HepG2 (cell line): Measurements from ENCODE around the gene FLT3LG.

ENCODE experiments used
- DDIT3 ChIP-seq: sonication (generic); formaldehyde crosslinking; IDR thresholded peaks from 2 replicates; pipeline ENCODE4 v1.4.0; 2020; ENCODE audit warnings: mild to moderate bottlenecking, missing genetic modification reagents
- E2F5 ChIP-seq: sonication (generic); formaldehyde crosslinking; conservative IDR thresholded peaks from 2 replicates; pipeline ENCODE4 v1.4.0; 2020; ENCODE audit warnings: missing genetic modification reagents
- MAFK ChIP-seq, 2 experiments: IDR thresholded peaks in 1 of 2; conservative IDR thresholded peaks in 1 of 2; 2 replicates each; pipeline ENCODE4 v1.6.1; 2011; ENCODE audit warnings: improper control_type of control experiment in 2 of 2, low read length in 2 of 2
- POLR2A ChIP-seq, 2 experiments: IDR thresholded peaks; 2 replicates each; pipeline ENCODE4 v1.6.1; 2011; ENCODE audit warnings: low read depth in 2 of 2, low read length in 2 of 2, mild to moderate bottlenecking in 1 of 2, moderate library complexity in 1 of 2; ENCODE audit not compliant: insufficient read depth in 1 of 2
- SRF ChIP-seq: IDR thresholded peaks from 2 replicates; pipeline ENCODE4 v1.6.1; 2011; ENCODE audit warnings: mild to moderate bottlenecking, low read depth, low read length, moderate library complexity
- XRCC5 ChIP-seq: fragments of 200-400 bp; formaldehyde crosslinking; optimal IDR thresholded peaks from 2 replicates; pipeline ENCODE3; 2017; ENCODE audit warnings: mild to moderate bottlenecking, low read length
- ZSCAN20 ChIP-seq: sonication (generic); formaldehyde crosslinking; IDR thresholded peaks from 2 replicates; pipeline ENCODE4 v1.4.0; 2020; ENCODE audit warnings: missing genetic modification reagents, mild to moderate bottlenecking, borderline replicate concordance

- TF ChIP-seq MAFK (conservative IDR thresholded peaks at IDR 0.05 in 1 of 2, IDR thresholded peaks at IDR 0.05 in 1 of 2; ENCODE audit: low read length in 2 of 2): no peak
- TF ChIP-seq ZSCAN20 (CRISPR knock-in tag): no peak
- peak; percentile 95 for TF ChIP-seq E2F5 (CRISPR knock-in tag)
- no peak for TF ChIP-seq SRF
- no peak for TF ChIP-seq DDIT3
- TF ChIP-seq POLR2A (IDR thresholded peaks at IDR 0.05; ENCODE audit: insufficient read depth in 1 of 2, low read depth in 2 of 2, low read length in 2 of 2): peak; percentile 95 to 98
- TF ChIP-seq XRCC5: peak; percentile 33
These were observed 20.8 kb upstream of the FLT3LG start, which contains the start of gene ALDH16A1 for GRCh38 chr19:49453013-49453756.
